ENCODE results near the gene KCNK3.

Gene KCNK3

GRCh38 chr2:26651470-26651771 is 41.1 kb upstream of the KCNK3 start:
- no peaks in the 10 kb centered on the region for H4K20me1 ChIP-seq (ENCODE audit: insufficient read depth, low read length)
- no peaks in the 10 kb centered on the region for H3K79me2 ChIP-seq (ENCODE audit: low read length)
- no peaks in the 10 kb centered on the region for H3F3A ChIP-seq (ENCODE audit: insufficient read depth, low read length)
- no peak overlapping the region for H3K4me3 ChIP-seq (ENCODE audit: low read length)
- no peak for DNase-seq
- peaks cover 81% of the 10 kb centered on the region for H3K27me3 ChIP-seq (replicated peaks; ENCODE audit: insufficient read depth, low read length)
- TF ChIP-seq, protein P1, sequence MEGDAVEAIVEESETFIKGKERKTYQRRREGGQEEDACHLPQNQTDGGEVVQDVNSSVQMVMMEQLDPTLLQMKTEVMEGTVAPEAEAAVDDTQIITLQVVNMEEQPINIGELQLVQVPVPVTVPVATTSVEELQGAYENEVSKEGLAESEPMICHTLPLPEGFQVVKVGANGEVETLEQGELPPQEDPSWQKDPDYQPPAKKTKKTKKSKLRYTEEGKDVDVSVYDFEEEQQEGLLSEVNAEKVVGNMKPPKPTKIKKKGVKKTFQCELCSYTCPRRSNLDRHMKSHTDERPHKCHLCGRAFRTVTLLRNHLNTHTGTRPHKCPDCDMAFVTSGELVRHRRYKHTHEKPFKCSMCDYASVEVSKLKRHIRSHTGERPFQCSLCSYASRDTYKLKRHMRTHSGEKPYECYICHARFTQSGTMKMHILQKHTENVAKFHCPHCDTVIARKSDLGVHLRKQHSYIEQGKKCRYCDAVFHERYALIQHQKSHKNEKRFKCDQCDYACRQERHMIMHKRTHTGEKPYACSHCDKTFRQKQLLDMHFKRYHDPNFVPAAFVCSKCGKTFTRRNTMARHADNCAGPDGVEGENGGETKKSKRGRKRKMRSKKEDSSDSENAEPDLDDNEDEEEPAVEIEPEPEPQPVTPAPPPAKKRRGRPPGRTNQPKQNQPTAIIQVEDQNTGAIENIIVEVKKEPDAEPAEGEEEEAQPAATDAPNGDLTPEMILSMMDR (IDR thresholded peaks at IDR 0.05; ENCODE audit: low read length), result no peak
- no peak for TF ChIP-seq EZH2 (optimal IDR thresholded peaks at IDR 0.05; ENCODE audit: low read depth, low read length)
- TF ChIP-seq EZH2phosphoT487 (IDR thresholded peaks at IDR 0.05; ENCODE audit: low read length), result no peak
- no peak overlapping the region for H3K4me2 ChIP-seq (ENCODE audit: low read depth, low read length)
- H3K9me3 ChIP-seq (replicated peaks; ENCODE audit: insufficient read depth, low read length), result no peaks in the 10 kb centered on the region
- no peak overlapping the region for H3K27ac ChIP-seq (ENCODE audit: low read length)
- H2AFZ ChIP-seq (ENCODE audit: low read length), result no peak overlapping the region
- no peaks in the 10 kb centered on the region for H3K9me2 ChIP-seq (replicated peaks; ENCODE audit: insufficient read depth, low read length)
- H3K36me3 ChIP-seq (replicated peaks; ENCODE audit: insufficient read depth, low read length), result no peaks in the 10 kb centered on the region
- no peak overlapping the region for H3K9ac ChIP-seq (ENCODE audit: low read length)
- H3K4me1 ChIP-seq (ENCODE audit: low read length), result no peaks in the 10 kb centered on the region

DNA sequence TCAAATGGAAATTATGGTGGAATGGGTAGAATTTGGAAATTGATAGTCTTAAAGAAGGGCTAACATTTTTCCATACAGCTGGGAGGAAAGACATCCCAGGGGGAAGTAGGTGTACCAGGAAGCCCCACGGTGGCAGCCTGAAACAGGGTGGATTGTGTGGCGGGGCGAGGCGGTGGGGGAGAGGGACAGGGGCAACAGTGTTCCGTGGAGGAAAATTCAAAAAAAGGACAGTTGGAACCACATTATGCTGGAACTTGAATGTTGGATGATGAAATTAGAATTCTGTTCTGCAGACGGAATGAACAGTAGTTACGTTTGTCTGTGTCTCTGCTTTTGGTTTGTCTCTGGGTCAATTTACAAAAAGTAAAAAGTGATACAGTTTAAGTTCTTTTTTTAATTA is 40.7 kb upstream of the KCNK3 start:
- H3K9ac ChIP-seq (ENCODE audit: low read length), result no peak overlapping the region
- H3F3A ChIP-seq (ENCODE audit: insufficient read depth, low read length), result no peaks in the 10 kb centered on the region
- peaks cover 77% of the 10 kb centered on the region for H3K27me3 ChIP-seq (replicated peaks; ENCODE audit: insufficient read depth, low read length)
- no peak overlapping the region for H2AFZ ChIP-seq (ENCODE audit: low read length)
- no peaks in the 10 kb centered on the region for H4K20me1 ChIP-seq (ENCODE audit: insufficient read depth, low read length)
- TF ChIP-seq EZH2phosphoT487 (IDR thresholded peaks at IDR 0.05; ENCODE audit: low read length) (no peak), EZH2 (optimal IDR thresholded peaks at IDR 0.05; ENCODE audit: low read depth, low read length) (no peak)
- TF ChIP-seq, protein P1 (IDR thresholded peaks at IDR 0.05; ENCODE audit: low read length), result no peak
- no peaks in the 10 kb centered on the region for H3K9me3 ChIP-seq (replicated peaks; ENCODE audit: insufficient read depth, low read length)
- DNase-seq, result no peak
- no peaks in the 10 kb centered on the region for H3K4me1 ChIP-seq (ENCODE audit: low read length)
- H3K27ac ChIP-seq (ENCODE audit: low read length), result no peak overlapping the region
- no peak overlapping the region for H3K4me2 ChIP-seq (ENCODE audit: low read depth, low read length)
- no peak overlapping the region for H3K4me3 ChIP-seq (ENCODE audit: low read length)
- no peaks in the 10 kb centered on the region for H3K9me2 ChIP-seq (replicated peaks; ENCODE audit: insufficient read depth, low read length)
- H3K79me2 ChIP-seq (ENCODE audit: low read length), result no peaks in the 10 kb centered on the region
- H3K36me3 ChIP-seq (replicated peaks; ENCODE audit: insufficient read depth, low read length), result no peaks in the 10 kb centered on the region

DNA sequence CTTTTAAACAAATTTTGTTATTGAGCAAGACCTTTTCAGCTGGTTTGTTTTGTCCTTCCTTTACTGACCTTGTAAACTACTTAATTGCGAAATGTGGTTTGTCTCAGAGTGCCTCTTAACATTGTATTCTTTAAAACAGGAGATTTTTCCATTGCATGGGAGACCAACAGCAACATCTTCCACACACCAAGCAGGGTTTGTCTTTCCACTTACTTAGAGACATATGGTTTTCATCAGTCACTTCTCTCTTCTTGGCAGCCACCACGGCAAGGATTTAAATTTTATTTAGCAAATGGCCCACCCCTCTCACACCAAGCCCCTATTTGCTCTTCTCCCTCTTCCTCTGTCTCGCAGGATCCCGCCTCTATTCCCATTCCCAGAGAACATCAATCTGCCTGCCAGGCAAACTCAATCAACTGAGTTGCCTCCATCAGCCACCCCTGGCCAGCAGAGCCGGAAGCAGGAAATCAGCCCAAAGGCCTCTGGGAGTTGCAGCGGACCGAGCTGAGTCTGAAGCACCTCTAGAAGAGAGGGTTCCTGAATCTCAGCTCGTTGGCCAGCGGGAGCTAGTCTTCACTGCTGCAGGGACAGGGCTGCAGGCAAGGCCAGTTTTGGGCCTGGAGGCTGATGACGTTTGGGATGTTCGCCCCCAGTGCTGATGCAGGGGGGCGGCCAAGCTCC is 40.0 kb upstream of the KCNK3 start:
- Histone ChIP-seq H4K20me1 (ENCODE audit: insufficient read depth, low read length) (no peaks in the 10 kb centered on the region), H3F3A (ENCODE audit: insufficient read depth, low read length) (no peaks in the 10 kb centered on the region), H3K9ac (ENCODE audit: low read length) (no peak overlapping the region), H3K27ac (ENCODE audit: low read length) (no peak overlapping the region), H3K36me3 (replicated peaks; ENCODE audit: insufficient read depth, low read length) (no peaks in the 10 kb centered on the region), H3K79me2 (ENCODE audit: low read length) (no peaks in the 10 kb centered on the region), H2AFZ (ENCODE audit: low read length) (no peak overlapping the region), H3K9me3 (replicated peaks; ENCODE audit: insufficient read depth, low read length) (no peaks in the 10 kb centered on the region), H3K4me1 (ENCODE audit: low read length) (no peaks in the 10 kb centered on the region), H3K9me2 (replicated peaks; ENCODE audit: insufficient read depth, low read length) (no peaks in the 10 kb centered on the region), H3K4me3 (ENCODE audit: low read length) (no peak overlapping the region), H3K4me2 (ENCODE audit: low read depth, low read length) (no peak overlapping the region), H3K27me3 (replicated peaks; ENCODE audit: insufficient read depth, low read length) (peaks cover 71% of the 10 kb centered on the region)
- DNase-seq, result no peak
- TF ChIP-seq, protein P1 (IDR thresholded peaks at IDR 0.05; ENCODE audit: low read length), result no peak
- TF ChIP-seq EZH2 (optimal IDR thresholded peaks at IDR 0.05; ENCODE audit: low read depth, low read length) (no peak), EZH2phosphoT487 (IDR thresholded peaks at IDR 0.05; ENCODE audit: low read length) (no peak)
